Smooth muscle cell (in vitro differentiated cells): Measurements from ENCODE around the gene KRTAP9-7. TPM values are rescaled to one million over a fixed set of nuclear protein-coding genes. Genes with fewer than 3 reads are reported as not detected.

Experiments used
- DNase-seq: peaks from one replicate; lab custom pipeline; 2025; ENCODE audit not compliant: unreplicated experiment; lab: John Stamatoyannopoulos, UW
- H2AFZ ChIP-seq: fragments of 200-600 bp; sonication (generic); 2 replicates; pipeline ENCODE4 v1.6.0; 2016; ENCODE audit warnings: antibody characterized with exemption, low read depth, mild to moderate bottlenecking
- H3F3A ChIP-seq: fragments of 200-600 bp; sonication (generic); 2 replicates; pipeline ENCODE4 v1.6.0; 2017; ENCODE audit warnings: antibody characterized with exemption, low read depth
- H3K27ac ChIP-seq: fragments of 200-600 bp; sonication (generic); 2 replicates; pipeline ENCODE4 v1.5.1; 2016; ENCODE audit warnings: low read depth, mild to moderate bottlenecking
- H3K27me3 ChIP-seq: fragments of 200-600 bp; sonication (generic); 2 replicates; pipeline ENCODE4 v1.6.1; 2016; ENCODE audit warnings: low read depth, mild to moderate bottlenecking
- H3K36me3 ChIP-seq: fragments of 200-600 bp; sonication (generic); 2 replicates; pipeline ENCODE4 v1.5.1; 2016; ENCODE audit warnings: low read depth
- H3K4me1 ChIP-seq: fragments of 200-600 bp; sonication (generic); 2 replicates; pipeline ENCODE4 v1.5.1; 2016; ENCODE audit warnings: low read depth
- H3K4me2 ChIP-seq: fragments of 200-600 bp; sonication (generic); 2 replicates; pipeline ENCODE4 v1.6.0; 2016; ENCODE audit warnings: mild to moderate bottlenecking
- H3K4me3 ChIP-seq: fragments of 200-600 bp; sonication (generic); 2 replicates; pipeline ENCODE4 v1.5.1; 2016; ENCODE audit warnings: mild to moderate bottlenecking
- H3K79me2 ChIP-seq: fragments of 200-600 bp; sonication (generic); 2 replicates; pipeline ENCODE4 v1.6.0; 2016; ENCODE audit warnings: low read depth, mild to moderate bottlenecking
- H3K9ac ChIP-seq: fragments of 200-600 bp; sonication (generic); 2 replicates; pipeline ENCODE4 v1.6.0; 2016; ENCODE audit warnings: low read depth
- H3K9me3 ChIP-seq: fragments of 200-600 bp; sonication (generic); replicated peaks from 2 replicates; pipeline ENCODE4 v1.5.1; 2016; ENCODE audit warnings: low read depth
- H4K20me1 ChIP-seq: fragments of 200-600 bp; sonication (generic); 2 replicates; pipeline ENCODE4 v1.6.0; 2016; ENCODE audit warnings: low read depth
- WGBS: methylation state at CpG from one replicate; pipeline ENCODE4 v1.1.7; 2016; ENCODE audit warnings: low lambda C conversion rate; 5-methylcytosine and 5-hydroxymethylcytosine counted together
- polyA plus RNA-seq: library from polyadenylated mRNA; unstranded; fragments of >200 nt; fragmentation: Nextera tagmentation; extraction: Ambion mirVana; gene quantifications from 2 replicates; pipeline ENCODE4 v1.2.1, GENCODE V29; 2016
- total RNA-seq: library from RNA; depleted of rRNA; stranded (reverse); fragments of >200 nt; gene quantifications from 2 replicates; pipeline ENCODE4 v1.2.3, GENCODE V29; 2014
- TF ChIP-seq, protein P1 (sequence below): fragments of 200-600 bp; sonication (generic); IDR thresholded peaks from 2 replicates; pipeline ENCODE4 v1.5.1; 2017; ENCODE audit warnings: borderline replicate concordance, mild to moderate bottlenecking, antibody characterized with exemption; ENCODE audit not compliant: insufficient read depth, poor library complexity, severe bottlenecking

KRTAP9-7 gene
- total and polyA plus RNA-seq, 2 experiments from 2014 or later, result not detected

DNA sequence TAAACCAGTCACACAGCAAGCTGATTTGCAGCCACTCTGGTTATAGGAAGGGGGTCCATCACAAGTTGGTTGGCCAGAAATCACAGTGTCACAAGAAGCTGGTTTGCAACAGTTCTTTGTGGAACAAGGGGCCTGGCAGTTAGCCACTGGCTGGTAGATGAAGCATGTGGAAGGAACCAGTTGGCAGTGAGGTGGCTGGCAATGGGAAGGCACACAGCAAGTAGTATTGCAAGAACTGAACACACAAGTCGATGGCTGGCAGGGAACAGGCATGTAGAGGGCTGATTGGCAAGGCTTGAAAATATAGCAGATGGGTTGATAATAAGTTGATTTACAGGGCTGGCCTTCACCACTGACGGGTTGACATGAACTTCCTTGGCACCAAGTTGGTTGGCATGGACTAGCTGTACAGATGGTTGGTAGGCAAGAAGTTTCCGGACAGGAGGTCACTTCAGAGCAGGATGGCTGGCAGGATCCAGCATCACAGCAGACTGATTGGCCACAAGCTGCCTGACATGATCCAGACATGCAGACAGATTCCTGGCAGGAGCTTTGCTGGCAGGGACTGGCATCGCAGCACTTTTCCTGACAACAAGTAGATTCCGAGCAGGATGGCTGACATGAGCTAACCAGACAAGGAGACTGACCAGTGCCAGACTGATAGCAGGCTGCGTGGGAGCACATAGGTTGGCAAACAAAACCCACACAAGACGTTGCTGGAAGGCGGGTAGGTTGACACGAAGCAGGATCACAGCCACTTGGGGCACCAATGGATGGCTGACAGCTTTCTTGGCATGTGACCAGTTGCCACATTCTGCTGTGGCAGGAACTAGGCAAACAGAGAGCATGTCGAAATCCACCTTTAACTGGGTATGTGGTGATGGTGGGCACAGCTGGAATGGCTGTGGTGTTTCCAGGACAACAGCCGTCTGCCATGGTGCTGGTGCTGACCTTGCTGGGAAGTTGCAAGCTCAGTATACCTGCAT lies 26.7 kb downstream of the KRTAP9-7 start, which contains the start of gene KRTAP29-1:
KRTAP29-1 (minus strand) TSS at position 936 of the 986 bp plus-strand sequence; CDS start at position 936, 0 bp downstream.
- H3K9me3 ChIP-seq, result no peaks in the 10 kb centered on the region
- no peak within 1 kb of the TSS for H3K4me2 ChIP-seq
- H3K27ac ChIP-seq, result no peak within 1 kb of the TSS
- H3F3A ChIP-seq, result no peaks in the 10 kb centered on the region
- no peak within 1 kb of the TSS for H3K9ac ChIP-seq
- no peaks in the 10 kb centered on the region for H3K36me3 ChIP-seq
- H3K79me2 ChIP-seq, result no peaks in the 10 kb centered on the region
- no peak within 1 kb of the TSS for H2AFZ ChIP-seq
- no peaks in the 10 kb centered on the region for H4K20me1 ChIP-seq
- no peaks in the 10 kb centered on the region for H3K4me1 ChIP-seq
- DNase-seq, result no peak
- WGBS, result 91% methylated on average over 11 of the region's 11 CpGs
- no peak within 1 kb of the TSS for H3K4me3 ChIP-seq
- no peaks in the 10 kb centered on the region for H3K27me3 ChIP-seq
- TF ChIP-seq, protein P1, sequence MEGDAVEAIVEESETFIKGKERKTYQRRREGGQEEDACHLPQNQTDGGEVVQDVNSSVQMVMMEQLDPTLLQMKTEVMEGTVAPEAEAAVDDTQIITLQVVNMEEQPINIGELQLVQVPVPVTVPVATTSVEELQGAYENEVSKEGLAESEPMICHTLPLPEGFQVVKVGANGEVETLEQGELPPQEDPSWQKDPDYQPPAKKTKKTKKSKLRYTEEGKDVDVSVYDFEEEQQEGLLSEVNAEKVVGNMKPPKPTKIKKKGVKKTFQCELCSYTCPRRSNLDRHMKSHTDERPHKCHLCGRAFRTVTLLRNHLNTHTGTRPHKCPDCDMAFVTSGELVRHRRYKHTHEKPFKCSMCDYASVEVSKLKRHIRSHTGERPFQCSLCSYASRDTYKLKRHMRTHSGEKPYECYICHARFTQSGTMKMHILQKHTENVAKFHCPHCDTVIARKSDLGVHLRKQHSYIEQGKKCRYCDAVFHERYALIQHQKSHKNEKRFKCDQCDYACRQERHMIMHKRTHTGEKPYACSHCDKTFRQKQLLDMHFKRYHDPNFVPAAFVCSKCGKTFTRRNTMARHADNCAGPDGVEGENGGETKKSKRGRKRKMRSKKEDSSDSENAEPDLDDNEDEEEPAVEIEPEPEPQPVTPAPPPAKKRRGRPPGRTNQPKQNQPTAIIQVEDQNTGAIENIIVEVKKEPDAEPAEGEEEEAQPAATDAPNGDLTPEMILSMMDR, result no peak

DNA sequence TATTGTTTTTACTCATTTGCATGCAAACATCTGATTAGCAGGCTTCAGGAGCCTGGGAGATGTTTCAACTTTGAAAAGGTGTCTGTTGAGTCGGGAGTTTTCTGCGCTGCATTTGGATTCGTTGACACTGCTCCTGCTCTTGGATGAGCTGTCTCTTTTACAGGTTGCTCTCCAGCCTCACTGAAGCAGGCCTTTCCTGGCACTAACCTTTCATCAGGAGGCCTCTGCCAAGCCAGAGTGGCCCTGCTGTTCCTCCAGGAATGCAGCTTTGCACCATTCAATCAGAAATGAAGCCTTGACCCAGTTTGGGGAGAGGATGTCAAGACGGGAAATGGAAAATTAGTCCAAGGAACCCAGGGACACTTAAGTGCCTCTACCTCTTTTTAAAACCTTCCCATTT lies 27.5 kb downstream of the KRTAP9-7 start:
- no peak for DNase-seq
- no peak overlapping the region for H3K9ac ChIP-seq
- H3K4me1 ChIP-seq, result no peaks in the 10 kb centered on the region
- TF ChIP-seq, protein P1, result no peak
- no peak overlapping the region for H2AFZ ChIP-seq
- no peaks in the 10 kb centered on the region for H3K36me3 ChIP-seq
- no peaks in the 10 kb centered on the region for H4K20me1 ChIP-seq
- H3K9me3 ChIP-seq, result no peaks in the 10 kb centered on the region
- no peak overlapping the region for H3K4me3 ChIP-seq
- no peaks in the 10 kb centered on the region for H3F3A ChIP-seq
- 88% methylated on average over 4 of the region's 4 CpGs for WGBS
- no peaks in the 10 kb centered on the region for H3K79me2 ChIP-seq
- no peak overlapping the region for H3K27ac ChIP-seq
- no peaks in the 10 kb centered on the region for H3K27me3 ChIP-seq
- no peak overlapping the region for H3K4me2 ChIP-seq

DNA sequence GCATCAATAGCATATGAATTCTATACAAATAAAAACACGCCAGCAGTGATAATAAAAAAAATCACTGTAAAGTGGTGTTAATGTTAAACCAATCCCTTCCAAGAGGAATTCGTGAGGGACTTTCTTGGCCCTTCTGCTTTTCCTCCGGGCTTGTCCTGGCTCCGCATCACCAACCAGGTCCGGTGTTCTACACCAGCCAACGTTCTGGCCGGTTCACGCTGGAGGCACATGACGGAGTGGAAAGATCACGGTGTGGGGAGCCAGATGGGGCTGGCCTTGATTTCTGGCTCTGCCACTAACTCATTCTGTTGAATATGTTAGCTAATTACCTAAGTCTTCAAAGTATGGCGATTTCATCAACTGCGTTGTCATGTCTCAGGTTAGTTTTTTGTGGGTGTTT lies 28.6 kb downstream of the KRTAP9-7 start:
- H3K9me3 ChIP-seq, result no peaks in the 10 kb centered on the region
- WGBS, result 86% methylated on average over 12 of the region's 12 CpGs
- H3K4me3 ChIP-seq, result no peak overlapping the region
- H3K79me2 ChIP-seq, result no peaks in the 10 kb centered on the region
- H3F3A ChIP-seq, result no peaks in the 10 kb centered on the region
- H3K27me3 ChIP-seq, result no peaks in the 10 kb centered on the region
- no peak overlapping the region for H3K4me2 ChIP-seq
- no peak overlapping the region for H3K9ac ChIP-seq
- TF ChIP-seq, protein P1, result no peak
- H2AFZ ChIP-seq, result no peak overlapping the region
- no peak for DNase-seq
- H3K36me3 ChIP-seq, result no peaks in the 10 kb centered on the region
- no peaks in the 10 kb centered on the region for H3K4me1 ChIP-seq
- H4K20me1 ChIP-seq, result no peaks in the 10 kb centered on the region
- no peak overlapping the region for H3K27ac ChIP-seq

DNA sequence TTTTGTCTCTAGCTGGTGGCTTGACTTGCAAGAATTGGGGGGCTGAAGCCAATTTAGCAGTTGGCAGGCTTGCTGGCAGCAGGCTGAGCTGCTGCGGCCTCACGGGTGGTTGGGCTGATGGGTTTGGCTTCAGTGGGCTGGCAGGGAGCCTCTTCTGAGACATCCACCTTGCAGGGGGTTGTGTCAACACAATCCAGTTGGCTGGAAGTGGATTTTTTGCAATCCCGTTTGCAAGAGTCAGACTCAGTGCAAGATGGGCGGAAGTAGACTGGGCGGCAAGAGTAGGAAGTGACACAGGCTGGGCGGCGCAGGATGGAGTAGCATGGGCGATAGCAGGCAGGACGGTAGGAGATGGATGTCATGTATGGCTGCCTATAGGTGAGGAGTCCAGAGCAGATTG lies 32.1 kb downstream of the KRTAP9-7 start:
- H3K4me2 ChIP-seq, result no peak overlapping the region
- TF ChIP-seq, protein P1, result no peak
- H3F3A ChIP-seq, result no peaks in the 10 kb centered on the region
- DNase-seq, result no peak
- no peaks in the 10 kb centered on the region for H3K36me3 ChIP-seq
- no peaks in the 10 kb centered on the region for H3K79me2 ChIP-seq
- H3K4me1 ChIP-seq, result no peaks in the 10 kb centered on the region
- H3K9ac ChIP-seq, result no peak overlapping the region
- no peak overlapping the region for H3K4me3 ChIP-seq
- H3K9me3 ChIP-seq, result no peaks in the 10 kb centered on the region
- H3K27me3 ChIP-seq, result peaks cover 4% of the 10 kb centered on the region
- WGBS, result 92% methylated on average over 9 of the region's 9 CpGs
- H3K27ac ChIP-seq, result no peak overlapping the region
- H4K20me1 ChIP-seq, result no peaks in the 10 kb centered on the region
- H2AFZ ChIP-seq, result no peak overlapping the region
